UCSD-AML1 (cell line): ENCODE results near the gene SYCE3.

Experiments
- DNase-seq: peaks from one replicate; lab custom pipeline; 2025; ENCODE audit not compliant: unreplicated experiment; lab: John Stamatoyannopoulos, UW

SYCE3 gene

DNA sequence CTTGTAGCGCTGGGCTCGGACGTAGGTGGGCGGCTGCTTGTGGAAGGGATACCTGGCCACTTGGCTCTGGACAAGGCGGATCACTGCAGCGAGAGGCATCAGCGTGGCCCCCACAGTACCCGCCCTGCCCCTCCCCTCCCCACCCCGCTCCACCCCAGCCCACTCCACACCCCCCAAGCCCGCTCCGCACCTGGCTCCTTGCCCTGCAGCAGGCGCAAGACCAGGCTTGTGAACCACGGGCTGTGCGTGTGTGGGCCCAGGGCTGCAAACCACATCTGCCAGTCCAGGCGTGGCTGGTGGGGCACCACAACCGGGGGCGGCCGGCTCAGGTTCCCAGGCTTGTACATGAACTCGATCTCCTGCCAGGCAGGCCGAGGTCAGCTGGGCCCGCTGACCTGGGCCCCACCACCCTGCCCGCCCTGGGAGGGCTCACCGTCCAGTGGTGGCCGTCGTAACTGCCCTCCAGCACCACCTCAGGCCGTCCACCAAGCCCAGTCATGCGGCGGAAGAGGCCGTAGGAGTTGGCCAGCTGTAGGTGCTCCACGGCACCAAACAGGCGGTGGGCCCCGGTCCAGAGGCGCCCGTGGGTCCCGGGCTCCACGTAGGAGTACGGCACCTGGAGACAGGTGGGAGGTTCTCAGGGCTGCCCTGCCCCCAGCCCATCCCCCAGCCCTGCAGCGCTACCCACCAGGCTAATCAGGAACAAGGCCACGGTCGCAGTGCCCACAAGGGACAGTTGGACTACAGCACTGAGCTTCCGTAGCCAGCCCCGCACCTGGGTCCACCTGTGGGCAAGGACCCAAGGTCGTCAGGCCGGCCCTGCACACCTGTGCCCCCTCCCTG lies 58.1 kb downstream of the SYCE3 start:
- no peak for DNase-seq

DNA sequence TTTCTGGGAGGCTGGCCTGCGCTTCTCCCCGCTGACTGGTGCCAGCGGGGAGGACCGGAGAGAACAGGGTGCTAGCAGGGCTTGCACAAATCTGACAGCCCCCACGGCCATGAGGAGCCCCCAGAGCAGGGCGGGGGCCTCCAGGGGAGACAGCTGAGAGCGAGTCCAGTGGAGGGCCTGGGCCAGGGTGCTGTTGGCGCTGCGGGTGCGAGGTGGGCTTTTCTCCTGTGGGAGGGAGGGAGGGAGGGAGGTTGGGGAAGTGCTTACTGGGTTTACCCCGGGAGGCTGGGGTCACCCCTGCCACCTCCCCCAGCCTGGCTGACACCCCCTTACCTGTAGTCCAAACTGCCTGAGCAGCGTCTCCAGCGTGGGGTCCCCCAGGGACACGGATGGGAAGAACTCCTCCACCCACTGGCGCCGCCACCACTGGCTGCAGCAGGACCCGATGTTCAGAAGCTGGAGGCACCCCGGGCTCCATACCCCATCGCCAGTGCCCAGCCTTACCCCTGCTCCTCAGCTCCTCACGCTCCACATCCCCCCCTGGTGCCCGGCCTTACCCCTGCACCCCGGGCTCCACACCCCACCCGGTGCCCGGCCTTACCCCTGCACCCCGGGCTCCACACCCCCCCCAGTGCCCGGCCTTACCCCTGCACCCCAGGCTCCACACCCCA lies 59.1 kb downstream of the SYCE3 start:
- no peak for DNase-seq

DNA sequence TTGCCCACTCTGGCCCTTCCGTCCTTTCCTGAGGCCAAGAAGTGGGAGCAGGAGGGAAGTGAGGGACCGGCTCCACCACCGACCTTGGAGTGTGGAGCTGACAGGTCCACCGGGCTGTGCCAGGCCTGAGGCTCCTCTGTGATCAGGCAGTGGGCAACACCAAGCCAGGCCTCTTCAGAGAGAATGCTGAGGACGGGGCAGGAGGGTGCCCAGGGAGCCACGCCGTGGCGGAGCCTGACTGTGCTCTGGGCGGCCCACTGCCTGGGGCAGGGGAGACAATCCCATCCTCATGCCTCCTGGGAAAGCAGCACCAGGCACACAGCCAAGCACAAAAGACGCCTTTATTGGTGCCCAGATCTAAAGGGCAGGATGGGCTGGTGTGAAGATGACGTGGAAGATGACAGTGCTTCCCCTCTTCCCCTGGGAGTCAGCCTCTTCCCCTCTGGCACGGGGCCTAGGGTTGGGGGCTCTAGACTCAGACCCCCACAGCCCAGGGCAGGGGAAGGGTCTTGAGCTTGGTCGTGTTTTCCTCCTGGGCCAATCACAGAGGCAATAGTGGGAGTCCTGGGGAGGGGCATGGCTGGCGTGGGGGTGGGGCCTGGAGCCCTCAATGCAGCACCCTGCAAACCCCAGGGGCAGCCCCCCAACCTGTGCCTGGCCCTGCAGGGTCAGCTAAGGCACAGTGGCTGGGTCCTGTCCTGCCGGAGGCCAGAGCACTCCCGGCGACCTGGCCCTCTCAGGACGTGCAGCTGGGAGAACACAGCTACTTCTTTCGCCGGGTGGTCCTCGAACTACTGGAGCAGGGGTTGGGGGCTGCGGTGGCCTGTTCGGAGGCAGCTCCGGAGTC lies 59.9 kb downstream of the SYCE3 start:
- no peak for DNase-seq

DNA sequence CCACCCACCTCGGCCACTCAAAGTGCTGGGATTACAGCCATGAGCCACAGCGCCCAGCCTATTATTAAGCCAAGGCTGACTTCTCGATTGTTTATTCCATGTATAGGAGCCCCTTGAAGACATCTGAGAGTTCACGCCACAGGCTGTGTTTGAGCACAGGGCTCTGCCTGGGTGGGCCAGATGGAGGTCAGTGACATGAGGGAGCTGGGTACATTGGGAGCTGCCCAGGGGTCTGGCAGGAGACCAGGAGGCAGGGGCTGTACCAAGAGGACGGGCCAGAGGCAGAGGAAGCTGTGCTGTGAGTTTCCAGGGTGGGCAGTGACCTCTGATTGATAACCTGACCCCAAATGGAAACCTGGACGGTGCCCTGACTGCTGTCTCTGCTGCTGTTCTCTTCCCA lies 60.6 kb downstream of the SYCE3 start:
- DNase-seq: no peak
